K562 (cell line): ENCODE data around the gene KLK10. TPM values are rescaled to one million over a fixed set of nuclear protein-coding genes. Genes with fewer than 3 reads are reported as not detected.

Experiments used
- CREB1 ChIP-seq, 2 experiments: sonication (generic) in 1 of 2; formaldehyde crosslinking in 1 of 2; IDR thresholded peaks; 2 replicates each; pipeline versions ENCODE4 v1.6.1 to v1.8.0; 2012 to 2022; ENCODE audit warnings: inconsistent platforms in 1 of 2, mild to moderate bottlenecking in 1 of 2, missing genetic modification reagents in 1 of 2, moderate library complexity in 1 of 2
- CREB3L1 ChIP-seq: fragments of 450-650 bp; IDR thresholded peaks from 2 replicates; pipeline ENCODE4 v1.6.1; 2014; ENCODE audit warnings: low read depth, mild to moderate bottlenecking, moderate library complexity, borderline replicate concordance
- E2F6 ChIP-seq, 2 experiments: IDR thresholded peaks; 2 replicates each; pipeline ENCODE4 v1.6.1; 2011; ENCODE audit warnings: borderline replicate concordance in 1 of 2, control low read depth in 1 of 2, low read depth in 1 of 2, low read length in 1 of 2, mild to moderate bottlenecking in 1 of 2, mixed read lengths in 1 of 2, moderate library complexity in 1 of 2; ENCODE audit not compliant: insufficient read depth in 1 of 2, insufficient read length in 1 of 2, poor library complexity in 1 of 2, severe bottlenecking in 1 of 2; ENCODE audit errors: extremely low read depth in 1 of 2
- FOXP4 ChIP-seq: sonication (generic); formaldehyde crosslinking; IDR thresholded peaks from 2 replicates; pipeline ENCODE4 v1.8.0; 2022; ENCODE audit warnings: mild to moderate bottlenecking, missing genetic modification reagents, borderline replicate concordance
- FUS ChIP-seq: fragments of 200-400 bp; formaldehyde crosslinking; optimal IDR thresholded peaks from 2 replicates; pipeline ENCODE3; 2017; ENCODE audit warnings: low read depth, low read length
- HIVEP1 ChIP-seq: fragments of 250-450 bp; sonication (Bioruptor Pico); IDR thresholded peaks from 2 replicates; pipeline ENCODE4 v1.4.0; 2020; ENCODE audit warnings: mild to moderate bottlenecking
- HLTF ChIP-seq: fragments of 450-650 bp; IDR thresholded peaks from 2 replicates; pipeline ENCODE4 v1.6.1; 2016
- KDM5B ChIP-seq: fragments of 200-600 bp; sonication (generic); IDR thresholded peaks from 2 replicates; pipeline ENCODE4 v1.6.1; 2012; ENCODE audit warnings: low read depth, mild to moderate bottlenecking, moderate library complexity, low read length, control low read depth, inconsistent platforms; ENCODE audit not compliant: insufficient replicate concordance
- MXI1 ChIP-seq: IDR thresholded peaks from 2 replicates; pipeline ENCODE4 v1.6.1; 2011; ENCODE audit warnings: low read depth, mild to moderate bottlenecking, improper control_type of control experiment, low read length
- NFE2 ChIP-seq: IDR thresholded peaks from 2 replicates; pipeline ENCODE4 v1.6.1; 2014; ENCODE audit warnings: antibody characterized with exemption, low read depth
- NR2C1 ChIP-seq, 2 experiments: fragments of 450-650 bp; IDR thresholded peaks; 2 replicates each; pipeline ENCODE4 v1.6.1; 2017; ENCODE audit warnings: mild to moderate bottlenecking in 2 of 2, antibody characterized with exemption in 1 of 2, inconsistent platforms in 1 of 2, missing compliant biosample characterization in 1 of 2, missing genetic modification characterization in 1 of 2
- POLR2G ChIP-seq: fragments of 200-400 bp; formaldehyde crosslinking; IDR thresholded peaks from 2 replicates; pipeline ENCODE4 v1.6.1; 2017; ENCODE audit warnings: low read depth, mild to moderate bottlenecking, antibody characterized with exemption, low read length, moderate library complexity
- POU5F1 ChIP-seq: fragments of 150-350 bp; IDR thresholded peaks from 2 replicates; pipeline ENCODE4 v1.6.1; 2014; ENCODE audit warnings: borderline replicate concordance, low read length, low read depth, mild to moderate bottlenecking; ENCODE audit not compliant: partially characterized antibody
- RCOR1 ChIP-seq, 2 experiments: IDR thresholded peaks; 2 replicates each; pipeline ENCODE4 v1.6.1; 2012; ENCODE audit warnings: low read depth in 2 of 2, low read length in 2 of 2, borderline replicate concordance in 1 of 2, improper control_type of control experiment in 1 of 2
- YY1 ChIP-seq, 3 experiments: IDR thresholded peaks; 2 replicates each; pipeline ENCODE4 v1.6.1; 2011; ENCODE audit warnings: low read length in 2 of 3, mild to moderate bottlenecking in 2 of 3, moderate library complexity in 2 of 3, borderline replicate concordance in 1 of 3, control low read depth in 1 of 3, low read depth in 1 of 3; ENCODE audit not compliant: insufficient read depth in 3 of 3, insufficient replicate concordance in 2 of 3, control insufficient read depth in 1 of 3, insufficient read length in 1 of 3; ENCODE audit errors: extremely low read depth in 1 of 3
- ZC3H4 ChIP-seq: sonication (generic); formaldehyde crosslinking; IDR thresholded peaks from 2 replicates; pipeline ENCODE4 v1.9.0; 2021; ENCODE audit warnings: missing genetic modification reagents, borderline replicate concordance
- ZNF41 ChIP-seq: fragments of 250-450 bp; sonication (Bioruptor Pico); conservative IDR thresholded peaks from 2 replicates; pipeline ENCODE4 v1.4.0; 2020; ENCODE audit warnings: mild to moderate bottlenecking
- ZNF445 ChIP-seq: fragments of 250-450 bp; sonication (Bioruptor Pico); IDR thresholded peaks from 2 replicates; pipeline ENCODE4 v1.4.0; 2020; ENCODE audit warnings: low read depth, mild to moderate bottlenecking, moderate library complexity
- ZNF57 ChIP-seq: fragments of 450-650 bp; formaldehyde crosslinking; IDR thresholded peaks from 2 replicates; pipeline ENCODE4 v1.4.0; 2020; ENCODE audit warnings: mild to moderate bottlenecking, moderate library complexity
- polyA plus RNA-seq, 8 experiments: library from polyadenylated mRNA; depleted of rRNA in 4 of 8; stranded (reverse) in 5 of 8; unstranded in 3 of 8; fragments of >200 nt; fragmentation: Nextera tagmentation in 2 of 8; fragmentation: Illumina TruSeq in 1 of 8; extraction: Ambion mirVana in 2 of 8; extraction: Trizol in 1 of 8; gene quantifications; 2 replicates each; pipeline versions ENCODE4 v1.2.1 to v1.2.3, GENCODE V29; 2011 to 2014; ENCODE audit warnings: inconsistent platforms in 1 of 8, missing spikeins in 1 of 8
- total RNA-seq, 7 experiments: library from RNA; depleted of rRNA in 6 of 7; stranded (reverse); fragments of >200 nt in 6 of 7; fragmentation: Illumina TruSeq in 2 of 7; extraction: Trizol in 2 of 7; gene quantifications; 2 replicates each; pipeline versions ENCODE4 v1.2.1 to v1.2.3, GENCODE V29; 2011 to 2021; ENCODE audit warnings: low replicate concordance in 1 of 7

Gene KLK10
- total and polyA plus RNA-seq, 9 of the 15 experiments (the other 6 are each of a cell fraction or from before 2014, with no cell fraction given) = 0.11 TPM; not detected in 8

GRCh38 chr19:51065221-51065960 is 45.9 kb upstream of the KLK10 start (continued):
- TF ChIP-seq NR2C1 (IDR thresholded peaks at IDR 0.05) (peak; percentile 46; the same call in 1 of the 2 replicates), NR2C1 (tag; IDR thresholded peaks at IDR 0.05) (no peak), NFE2 (no peak), FUS (no peak), KDM5B (peak; percentile 1), POU5F1 (no peak), ZNF445 (CRISPR knock-in tag) (no peak), HIVEP1 (CRISPR knock-in tag) (no peak), CREB3L1 (no peak), ZNF57 (CRISPR knock-in tag) (no peak), E2F6 (IDR thresholded peaks at IDR 0.05; ENCODE audit: borderline replicate concordance in 1 of 2, extremely low read depth in 1 of 2, insufficient read depth in 1 of 2, insufficient read length in 1 of 2, low read depth in 1 of 2, low read length in 1 of 2, poor library complexity in 1 of 2, severe bottlenecking in 1 of 2) (peak in 1 of 2 experiments; percentile 1), CREB1 (IDR thresholded peaks at IDR 0.05) (no peak), CREB1 (CRISPR knock-in tag; IDR thresholded peaks at IDR 0.05) (no peak), HLTF (no peak), ZNF41 (CRISPR knock-in tag) (no peak), ZC3H4 (no peak), FOXP4 (CRISPR knock-in tag) (no peak), POLR2G (no peak), YY1 (IDR thresholded peaks at IDR 0.05; ENCODE audit: borderline replicate concordance in 1 of 3, control insufficient read depth in 1 of 3, extremely low read depth in 1 of 3, insufficient read depth in 3 of 3, insufficient read length in 1 of 3, insufficient replicate concordance in 2 of 3, low read depth in 1 of 3, low read length in 2 of 3) (peak in 1 of 3 experiments; percentile 23), MXI1 (no peak), RCOR1 (IDR thresholded peaks at IDR 0.05; ENCODE audit: borderline replicate concordance in 1 of 2, low read depth in 2 of 2, low read length in 2 of 2) (no peak)
